Endodermal cell (in vitro differentiated cells): ENCODE data around the gene LRP2BP. TPM values are rescaled to one million over a fixed set of nuclear protein-coding genes. Genes with fewer than 3 reads are reported as not detected.

Source experiments
- DNase-seq: peaks from one replicate; pipeline ENCODE4 v3.0.0-alpha.2; 2017
- H3K27ac ChIP-seq: 2 replicates; pipeline ENCODE4 v1.5.1; 2013; ENCODE audit warnings: mild to moderate bottlenecking, low read depth, low read length, moderate library complexity
- H3K27me3 ChIP-seq: 2 replicates; pipeline ENCODE4 v1.6.1; 2013; ENCODE audit warnings: mild to moderate bottlenecking, low read length, moderate library complexity; ENCODE audit not compliant: insufficient read depth, control insufficient read depth, poor library complexity, severe bottlenecking
- H3K36me3 ChIP-seq: 2 replicates; pipeline ENCODE4 v1.7.0; 2013; ENCODE audit warnings: mild to moderate bottlenecking, low read length, moderate library complexity; ENCODE audit not compliant: control insufficient read depth, insufficient read depth
- H3K4me1 ChIP-seq: one replicate; pipeline ENCODE4 v1.7.0; 2013; ENCODE audit warnings: low read length; ENCODE audit not compliant: control insufficient read depth, insufficient read depth
- H3K4me3 ChIP-seq: 2 replicates; pipeline ENCODE4 v1.5.1; 2013; ENCODE audit warnings: mild to moderate bottlenecking, low read length, moderate library complexity
- H3K9ac ChIP-seq: 2 replicates; pipeline ENCODE4 v1.6.1; 2013; ENCODE audit warnings: mild to moderate bottlenecking, low read length, moderate library complexity; ENCODE audit not compliant: poor library complexity, severe bottlenecking; ENCODE audit errors: extremely low read depth
- H3K9me3 ChIP-seq: 2 replicates; pipeline ENCODE4 v1.6.1; 2013; ENCODE audit warnings: mild to moderate bottlenecking, low read length, moderate library complexity; ENCODE audit not compliant: control insufficient read depth
- H3K27ac Mint-ChIP-seq: 2 replicates; pipeline ENCODE4 v1.8.0; 2020; ENCODE audit warnings: mixed read lengths
- H3K27me3 Mint-ChIP-seq: 2 replicates; pipeline ENCODE4 v1.8.0; 2021; ENCODE audit warnings: mild to moderate bottlenecking, mixed read lengths; ENCODE audit not compliant: insufficient read depth
- H3K36me3 Mint-ChIP-seq: 2 replicates; pipeline ENCODE4 v1.8.0; 2020; ENCODE audit warnings: low read depth, mixed read lengths
- H3K4me1 Mint-ChIP-seq: 2 replicates; pipeline ENCODE4 v1.8.0; 2020; ENCODE audit warnings: mixed read lengths
- H3K4me3 Mint-ChIP-seq: 2 replicates; pipeline ENCODE4 v1.8.0; 2020; ENCODE audit warnings: mild to moderate bottlenecking, moderate library complexity, mixed read lengths
- H3K9me3 Mint-ChIP-seq: 2 replicates; pipeline ENCODE4 v1.8.0; 2020; ENCODE audit warnings: mild to moderate bottlenecking, mixed read lengths
- CTCF ChIP-seq: fragments of 200-600 bp; sonication (generic); conservative IDR thresholded peaks from 2 replicates; pipeline ENCODE4 v1.5.0; 2021; ENCODE audit warnings: antibody characterized with exemption, mild to moderate bottlenecking
- WGBS, 2 experiments: methylation state at CpG; one replicate each; pipeline versions ENCODE4 v1.1.5 to v1.1.7; 2013; ENCODE audit warnings: missing lambda C conversion rate in 2 of 2, mixed read lengths in 1 of 2; ENCODE audit not compliant: insufficient coverage in 1 of 2, insufficient read length in 1 of 2; 5-methylcytosine and 5-hydroxymethylcytosine counted together
- total RNA-seq, 2 donors: library from RNA; stranded (reverse); fragmentation: NEBNext Ultra II Directional in 1 of 2; extraction: Animal tissue kit (Norgen Biotek cat#: 25700) in 1 of 2; gene quantifications; 2 replicates in 1 of 2; 3 replicates in 1 of 2; pipeline ENCODE4 v1.2.1, GENCODE V29; 2021

Gene LRP2BP
- total RNA-seq, 2 donors from 2014 or later, result 0.15 TPM; not detected in 1

GRCh38 chr4:185346975-185347601 is 48.6 kb downstream of the LRP2BP start:
- H3K27ac Mint-ChIP-seq, result no peak overlapping the region
- H3K4me1 Mint-ChIP-seq, result no peaks in the 10 kb centered on the region
- H3K9me3 ChIP-seq, result no peaks in the 10 kb centered on the region

GRCh38 chr4:185344743-185345538 is 50.8 kb downstream of the LRP2BP start:
- DNase-seq, result no peak
- peaks cover 51% of the 10 kb centered on the region for H3K36me3 Mint-ChIP-seq
- no peak for TF ChIP-seq CTCF

More at GRCh38 chr4:185346975-185347601, 48.6 kb downstream of the LRP2BP start:
- WGBS, 2 experiments, result 91 to 97% methylated on average over 7 to 14 of the region's 14 CpGs
- Histone ChIP-seq H3K27ac (no peak overlapping the region), H3K9ac (no peak overlapping the region), H3K4me3 (no peak overlapping the region), H3K36me3 (peaks cover 78% of the 10 kb centered on the region), H3K27me3 (no peaks in the 10 kb centered on the region), H3K4me1 (no peaks in the 10 kb centered on the region)
- Mint-ChIP-seq H3K4me3 (no peak overlapping the region), H3K9me3 (no peaks in the 10 kb centered on the region), H3K27me3 (no peaks in the 10 kb centered on the region), H3K36me3 (peaks cover 64% of the 10 kb centered on the region)
- TF ChIP-seq CTCF, result no peak
- no peak for DNase-seq

GRCh38 chr4:185343726-185344581 is 51.8 kb downstream of the LRP2BP start:
- TF ChIP-seq CTCF, result no peak
- Histone ChIP-seq H3K4me1 (no peaks in the 10 kb centered on the region), H3K27me3 (no peaks in the 10 kb centered on the region), H3K4me3 (no peak overlapping the region), H3K9me3 (no peaks in the 10 kb centered on the region), H3K36me3 (peaks cover 80% of the 10 kb centered on the region), H3K27ac (no peak overlapping the region), H3K9ac (no peak overlapping the region)
- no peak overlapping the region for H3K27ac Mint-ChIP-seq
- H3K9me3 Mint-ChIP-seq, result no peaks in the 10 kb centered on the region
- DNase-seq, result no peak
- H3K36me3 Mint-ChIP-seq, result peaks cover 47% of the 10 kb centered on the region
- H3K4me1 Mint-ChIP-seq, result no peaks in the 10 kb centered on the region
- no peaks in the 10 kb centered on the region for H3K27me3 Mint-ChIP-seq
- WGBS, 2 experiments, result 87 to 94% methylated on average over 9 to 15 of the region's 15 CpGs
- no peak overlapping the region for H3K4me3 Mint-ChIP-seq

More at GRCh38 chr4:185344743-185345538, 50.8 kb downstream of the LRP2BP start:
- H3K27me3 ChIP-seq, result no peaks in the 10 kb centered on the region
- Mint-ChIP-seq H3K4me3 (no peak overlapping the region), H3K4me1 (no peaks in the 10 kb centered on the region), H3K27me3 (no peaks in the 10 kb centered on the region), H3K27ac (no peak overlapping the region), H3K9me3 (no peaks in the 10 kb centered on the region)
- peaks cover 80% of the 10 kb centered on the region for H3K36me3 ChIP-seq
- no peak overlapping the region for H3K4me3 ChIP-seq
- no peak overlapping the region for H3K9ac ChIP-seq
- no peaks in the 10 kb centered on the region for H3K9me3 ChIP-seq
- no peaks in the 10 kb centered on the region for H3K4me1 ChIP-seq
- no peak overlapping the region for H3K27ac ChIP-seq
- 80 to 98% methylated on average over 2 to 6 of the region's 6 CpGs for WGBS, 2 experiments
